Uterus (tissue), 4 donors: ENCODE results near the gene COQ8B. TPM values are rescaled to one million over a fixed set of nuclear protein-coding genes. Genes with fewer than 3 reads are reported as not detected.

Source experiments
- DNase-seq, 2 donors: peaks; one replicate each; pipeline ENCODE4 v3.0.0-alpha.2; 2019 to 2020
- H3K27ac ChIP-seq, 2 donors: fragments of 200-600 bp; sonication (generic); 1 replicate in 1 of 2; 2 replicates in 1 of 2; pipeline ENCODE4 v1.5.1; 2016 to 2018
- H3K27me3 ChIP-seq, 2 donors: fragments of 200-600 bp; sonication (generic); one replicate each; pipeline ENCODE4 v1.5.1; 2018 to 2019; ENCODE audit warnings: control low read depth in 1 of 2
- H3K36me3 ChIP-seq, 2 donors: fragments of 200-600 bp; sonication (generic); one replicate each; pipeline ENCODE4 v1.5.1; 2019; ENCODE audit warnings: control low read depth in 1 of 2
- H3K4me1 ChIP-seq, 2 donors: fragments of 200-600 bp; sonication (generic); one replicate each; pipeline ENCODE4 v1.5.1; 2018 to 2019; ENCODE audit warnings: control low read depth in 1 of 2
- H3K4me3 ChIP-seq, 2 donors: fragments of 200-600 bp; sonication (generic); 1 replicate in 1 of 2; 2 replicates in 1 of 2; pipeline ENCODE4 v1.5.1; 2018 to 2019; ENCODE audit warnings: mild to moderate bottlenecking in 1 of 2
- H3K9me3 ChIP-seq, 2 donors: fragments of 200-600 bp; sonication (generic); one replicate each; pipeline ENCODE4 v1.5.1; 2019; ENCODE audit warnings: control low read depth in 1 of 2
- CTCF ChIP-seq, 4 experiments: fragments of 200-600 bp in 2 of 4; fragments of 450-650 bp in 2 of 4; sonication (generic) in 2 of 4; IDR thresholded peaks; one replicate each; pipeline ENCODE4 v1.5.1; 2016 to 2019; ENCODE audit warnings: antibody characterized with exemption in 4 of 4, mild to moderate bottlenecking in 2 of 4, moderate library complexity in 1 of 4
- POLR2A ChIP-seq, 2 donors: fragments of 450-650 bp; IDR thresholded peaks; one replicate each; pipeline ENCODE4 v1.6.1; 2016; ENCODE audit warnings: antibody characterized with exemption in 2 of 2, mild to moderate bottlenecking in 1 of 2, moderate library complexity in 1 of 2
- intact Hi-C: fragments of 100-400 bp; cut with DNase I; formaldehyde crosslinking; loops from one replicate; pipeline ENCODE4 v1.15.1; 2023; ENCODE audit warnings: low total_unique reads
- total RNA-seq, 4 donors: library from RNA; depleted of rRNA in 3 of 4; stranded (reverse); fragments of >200 nt in 3 of 4; gene quantifications; one replicate each; pipeline versions ENCODE4 v1.1.0 to v1.2.4, GENCODE V29; 2014 to 2023
- donor health status: DM: yes; HTN: yes; CAD: no.

COQ8B gene
- total RNA-seq, 4 donors from 2014 or later = 9.7 to 51.8 (median 35.6) TPM

- Histone ChIP-seq H3K27me3 (no peaks in the 10 kb centered on the region), H3K36me3 (no peaks in the 10 kb centered on the region), H3K4me1 (no peaks in the 10 kb centered on the region), H3K9me3 (no peaks in the 10 kb centered on the region), H3K27ac (no peak overlapping the region), H3K4me3 (no peak overlapping the region)
- no peak for DNase-seq
- intact Hi-C loops = no loop called here
- TF ChIP-seq CTCF (IDR thresholded peaks at IDR 0.05) = no peak
- no peak for TF ChIP-seq POLR2A (IDR thresholded peaks at IDR 0.05)
Measured at GRCh38 chr19:40683437-40683836, 33.2 kb downstream of the COQ8B start.

- no peak for DNase-seq
- intact Hi-C loops = no loop called here
- TF ChIP-seq POLR2A (IDR thresholded peaks at IDR 0.05) (no peak), CTCF (IDR thresholded peaks at IDR 0.05) (no peak)
- Histone ChIP-seq H3K36me3 (no peaks in the 10 kb centered on the region), H3K27me3 (no peaks in the 10 kb centered on the region), H3K4me1 (no peaks in the 10 kb centered on the region), H3K4me3 (no peak overlapping the region), H3K27ac (no peak overlapping the region), H3K9me3 (no peaks in the 10 kb centered on the region)
Measured at GRCh38 chr19:40682431-40682964, 34.2 kb downstream of the COQ8B start.

GRCh38 chr19:40681039-40681438, 35.6 kb downstream of the COQ8B start:
- Histone ChIP-seq H3K27me3 (no peaks in the 10 kb centered on the region), H3K9me3 (no peaks in the 10 kb centered on the region), H3K4me3 (no peak overlapping the region), H3K27ac (no peak overlapping the region), H3K36me3 (no peaks in the 10 kb centered on the region), H3K4me1 (no peaks in the 10 kb centered on the region)
- intact Hi-C loops = no loop called here
- no peak for TF ChIP-seq CTCF (IDR thresholded peaks at IDR 0.05)
- no peak for TF ChIP-seq POLR2A (IDR thresholded peaks at IDR 0.05)
- no peak for DNase-seq

GRCh38 chr19:40677156-40677555, 39.5 kb downstream of the COQ8B start:
- no peaks in the 10 kb centered on the region for H3K27me3 ChIP-seq
- no peak overlapping the region for H3K27ac ChIP-seq
- no peaks in the 10 kb centered on the region for H3K4me1 ChIP-seq
- no peak for DNase-seq
- H3K4me3 ChIP-seq = no peak overlapping the region
- no peaks in the 10 kb centered on the region for H3K36me3 ChIP-seq
- no peaks in the 10 kb centered on the region for H3K9me3 ChIP-seq
- no peak for TF ChIP-seq POLR2A (IDR thresholded peaks at IDR 0.05)
- TF ChIP-seq CTCF (IDR thresholded peaks at IDR 0.05) = no peak
- intact Hi-C loops = no loop called here

GRCh38 chr19:40674291-40674690, 42.4 kb downstream of the COQ8B start:
- no peaks in the 10 kb centered on the region for H3K27me3 ChIP-seq
- no peaks in the 10 kb centered on the region for H3K4me1 ChIP-seq
- TF ChIP-seq CTCF (IDR thresholded peaks at IDR 0.05) (no peak), POLR2A (IDR thresholded peaks at IDR 0.05) (no peak)
- no peaks in the 10 kb centered on the region for H3K9me3 ChIP-seq
- no peak overlapping the region for H3K4me3 ChIP-seq
- no peaks in the 10 kb centered on the region for H3K36me3 ChIP-seq
- no peak for DNase-seq
- H3K27ac ChIP-seq = no peak overlapping the region
- intact Hi-C loops = no loop called here
